NCI-H2081 treated with DMSO at 0.1 percent for 48 hours (cell line): Measurements from ENCODE around the gene CHP2.
"Not testable (repeated sequence)": the region's sequence is repeated elsewhere in the genome, so short reads cannot be mapped to it uniquely, and the experiment has no call there.

Experiments
- DNase-seq: peaks from one replicate; lab custom pipeline; 2025; lab: John Stamatoyannopoulos, UW

CHP2 gene

GRCh38 chr16:23754594-23755483 is at the start of gene CHP2:
TSS of gene CHP2 (plus strand) at chr16:23755026. CDS start at chr16:23755050, 24 bp downstream.
- no peak for DNase-seq

GRCh38 chr16:23705517-23705902 is 49.3 kb upstream of the CHP2 start:
- no peak for DNase-seq

- DNase-seq, result no peak
These were observed 48.4 kb upstream of the CHP2 start for GRCh38 chr16:23706439-23706838.

GRCh38 chr16:23709536-23709935 is 45.3 kb upstream of the CHP2 start:
- no peak for DNase-seq

- DNase-seq, result no peak
These were observed 44.8 kb upstream of the CHP2 start for GRCh38 chr16:23710008-23710407.

- DNase-seq, result no peak
These were observed 44.3 kb upstream of the CHP2 start for GRCh38 chr16:23710504-23710903.

- no peak for DNase-seq
These were observed 43.0 kb upstream of the CHP2 start for GRCh38 chr16:23711785-23712184.

GRCh38 chr16:23712976-23713375 is 41.9 kb upstream of the CHP2 start, which contains the start of gene ERN2:
TSS of gene ERN2 (minus strand) at chr16:23713222. CDS start at chr16:23713187, 35 bp downstream.
- DNase-seq, result no peak

- no peak for DNase-seq
These were observed 38.3 kb upstream of the CHP2 start for GRCh38 chr16:23716484-23716883.

GRCh38 chr16:23722613-23723240 is 32.1 kb upstream of the CHP2 start:
- DNase-seq, result not testable (repeated sequence)

- no peak for DNase-seq
These were observed 30.6 kb upstream of the CHP2 start for GRCh38 chr16:23724096-23724784.

GRCh38 chr16:23724785-23725131 is 30.1 kb upstream of the CHP2 start:
- no peak for DNase-seq

- DNase-seq, result no peak
These were observed 28.1 kb upstream of the CHP2 start for GRCh38 chr16:23726710-23727109.

- no peak for DNase-seq
These were observed 26.7 kb upstream of the CHP2 start for GRCh38 chr16:23728112-23728477.

GRCh38 chr16:23729503-23730424 is 25.1 kb upstream of the CHP2 start:
- no peak for DNase-seq

- DNase-seq, result no peak
These were observed 20.5 kb upstream of the CHP2 start for GRCh38 chr16:23734176-23734893.

GRCh38 chr16:23737423-23738028 is 17.3 kb upstream of the CHP2 start:
- DNase-seq, result not testable (repeated sequence)

- no peak for DNase-seq
These were observed 15.3 kb upstream of the CHP2 start for GRCh38 chr16:23739516-23739915.

- no peak for DNase-seq
These were observed 13.0 kb upstream of the CHP2 start for GRCh38 chr16:23741675-23742303.

GRCh38 chr16:23742766-23743165 is 12.1 kb upstream of the CHP2 start:
- DNase-seq, result no peak
